HG03432 (cell line): ENCODE data around the gene ARHGAP30.
"Not testable (repeated sequence)": the region's sequence is repeated elsewhere in the genome, so short reads cannot be mapped to it uniquely, and the experiment has no call there.

ENCODE experiments used
- ATAC-seq: cut with Tn5 transposase; IDR thresholded peaks from one replicate; pipeline ENCODE4 v1.9.1; 2021; ENCODE audit warnings: mild to moderate bottlenecking, moderate library complexity; ENCODE audit not compliant: unreplicated experiment

Gene ARHGAP30, protein sequence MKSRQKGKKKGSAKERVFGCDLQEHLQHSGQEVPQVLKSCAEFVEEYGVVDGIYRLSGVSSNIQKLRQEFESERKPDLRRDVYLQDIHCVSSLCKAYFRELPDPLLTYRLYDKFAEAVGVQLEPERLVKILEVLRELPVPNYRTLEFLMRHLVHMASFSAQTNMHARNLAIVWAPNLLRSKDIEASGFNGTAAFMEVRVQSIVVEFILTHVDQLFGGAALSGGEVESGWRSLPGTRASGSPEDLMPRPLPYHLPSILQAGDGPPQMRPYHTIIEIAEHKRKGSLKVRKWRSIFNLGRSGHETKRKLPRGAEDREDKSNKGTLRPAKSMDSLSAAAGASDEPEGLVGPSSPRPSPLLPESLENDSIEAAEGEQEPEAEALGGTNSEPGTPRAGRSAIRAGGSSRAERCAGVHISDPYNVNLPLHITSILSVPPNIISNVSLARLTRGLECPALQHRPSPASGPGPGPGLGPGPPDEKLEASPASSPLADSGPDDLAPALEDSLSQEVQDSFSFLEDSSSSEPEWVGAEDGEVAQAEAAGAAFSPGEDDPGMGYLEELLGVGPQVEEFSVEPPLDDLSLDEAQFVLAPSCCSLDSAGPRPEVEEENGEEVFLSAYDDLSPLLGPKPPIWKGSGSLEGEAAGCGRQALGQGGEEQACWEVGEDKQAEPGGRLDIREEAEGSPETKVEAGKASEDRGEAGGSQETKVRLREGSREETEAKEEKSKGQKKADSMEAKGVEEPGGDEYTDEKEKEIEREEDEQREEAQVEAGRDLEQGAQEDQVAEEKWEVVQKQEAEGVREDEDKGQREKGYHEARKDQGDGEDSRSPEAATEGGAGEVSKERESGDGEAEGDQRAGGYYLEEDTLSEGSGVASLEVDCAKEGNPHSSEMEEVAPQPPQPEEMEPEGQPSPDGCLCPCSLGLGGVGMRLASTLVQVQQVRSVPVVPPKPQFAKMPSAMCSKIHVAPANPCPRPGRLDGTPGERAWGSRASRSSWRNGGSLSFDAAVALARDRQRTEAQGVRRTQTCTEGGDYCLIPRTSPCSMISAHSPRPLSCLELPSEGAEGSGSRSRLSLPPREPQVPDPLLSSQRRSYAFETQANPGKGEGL

DNA sequence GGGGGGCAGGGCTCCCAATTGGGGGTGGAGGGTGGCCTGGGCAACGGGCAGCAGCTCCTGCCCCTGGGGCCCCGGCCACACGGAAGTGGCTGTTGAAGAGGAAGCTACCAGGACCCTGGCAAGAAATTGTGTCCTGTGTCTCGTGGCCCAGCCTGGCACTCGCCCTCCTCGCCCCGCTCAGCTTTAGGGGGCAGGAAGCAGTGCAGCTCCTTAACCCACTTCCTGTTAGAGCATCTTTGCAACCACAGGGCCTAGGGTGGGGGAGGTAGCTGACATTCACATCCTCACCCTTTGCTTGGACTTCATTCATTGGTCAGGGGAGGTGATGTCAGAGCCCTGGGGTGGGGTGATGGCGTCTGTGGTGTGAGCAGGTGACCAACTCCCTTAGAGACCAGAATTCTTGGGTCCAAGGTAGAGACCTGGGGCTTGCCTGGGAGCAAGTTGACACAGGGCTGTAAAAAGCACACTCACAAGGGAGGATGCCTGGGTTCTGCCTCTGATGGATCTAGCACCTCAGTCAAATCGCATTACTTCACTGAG, at the start of gene ARHGAP30:
Gene ARHGAP30, minus strand, starts transcription at position 161 of the 540 bp plus-strand sequence. CDS start 267 bp downstream, outside the sequence.
- ATAC-seq, result peak; percentile 89

DNA sequence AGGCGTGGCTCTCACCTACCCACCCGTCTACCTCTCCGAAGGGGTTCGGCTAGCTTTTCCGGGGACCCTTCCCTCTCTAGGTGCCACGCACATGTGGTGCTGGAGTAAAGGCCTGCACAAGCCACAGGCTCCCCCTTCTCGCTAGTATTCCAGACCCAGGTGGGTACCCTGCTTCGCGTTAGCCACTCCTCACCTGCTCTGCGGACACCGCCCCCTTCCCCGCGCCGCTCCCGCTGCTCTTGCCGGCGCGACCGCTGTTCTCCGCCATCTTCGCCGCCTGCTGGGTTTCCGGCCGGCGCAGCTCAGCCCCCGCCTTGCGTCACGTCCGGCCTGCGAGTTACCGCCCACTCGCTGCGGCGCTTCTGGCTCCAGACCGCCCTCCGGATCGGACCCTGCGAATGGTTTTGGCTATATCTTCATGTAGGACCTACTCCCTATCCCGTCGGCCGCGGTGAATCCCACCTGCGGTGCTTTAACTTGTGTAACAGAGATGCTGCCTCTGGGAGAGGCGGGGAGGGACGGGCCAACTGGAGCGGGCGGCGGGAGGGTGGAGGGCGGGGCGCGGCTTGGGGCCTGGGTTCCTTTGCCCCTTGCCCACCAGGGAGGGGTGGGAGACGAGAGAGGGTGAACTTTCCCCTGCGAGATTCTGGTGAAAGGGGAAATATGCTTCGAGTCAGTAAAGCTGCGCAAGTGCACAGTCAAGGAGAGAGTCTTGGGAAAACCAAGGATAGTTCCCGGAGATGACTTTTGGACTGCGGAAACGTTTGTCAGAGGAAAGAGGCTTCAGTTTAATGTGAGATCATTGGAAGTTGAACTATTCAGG, 48.3 kb upstream of the ARHGAP30 start, which contains the start of the genes NIT1 and PFDN2:
Gene NIT1, plus strand, starts transcription at position 347 of the 823 bp plus-strand sequence. Its CDS starts 72 bp downstream, at position 419.
Gene PFDN2, minus strand, starts transcription at position 279 of the 823 bp plus-strand sequence. Its CDS starts 11 bp downstream, at position 268.
- peak; percentile 86 for ATAC-seq

DNA sequence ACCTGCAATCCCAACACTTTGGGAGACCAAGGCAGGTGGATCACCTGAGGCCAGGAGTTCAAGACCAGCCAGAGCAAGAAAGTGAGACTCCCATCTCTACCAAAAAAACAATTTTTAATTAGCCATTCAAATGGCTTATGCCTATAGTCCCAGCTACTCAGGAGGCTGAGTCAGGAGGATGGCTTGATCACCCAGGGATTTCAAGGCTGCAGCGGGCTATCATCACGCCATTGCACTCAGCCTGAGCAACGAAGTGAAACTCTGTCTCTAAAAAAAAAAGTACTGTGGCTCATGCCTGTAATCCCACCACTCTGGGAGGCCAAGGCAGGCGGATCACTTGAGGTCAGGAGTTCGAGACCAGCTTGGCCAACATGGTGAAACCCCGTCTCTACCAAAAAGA, 46.3 kb upstream of the ARHGAP30 start:
- not testable (repeated sequence) for ATAC-seq

DNA sequence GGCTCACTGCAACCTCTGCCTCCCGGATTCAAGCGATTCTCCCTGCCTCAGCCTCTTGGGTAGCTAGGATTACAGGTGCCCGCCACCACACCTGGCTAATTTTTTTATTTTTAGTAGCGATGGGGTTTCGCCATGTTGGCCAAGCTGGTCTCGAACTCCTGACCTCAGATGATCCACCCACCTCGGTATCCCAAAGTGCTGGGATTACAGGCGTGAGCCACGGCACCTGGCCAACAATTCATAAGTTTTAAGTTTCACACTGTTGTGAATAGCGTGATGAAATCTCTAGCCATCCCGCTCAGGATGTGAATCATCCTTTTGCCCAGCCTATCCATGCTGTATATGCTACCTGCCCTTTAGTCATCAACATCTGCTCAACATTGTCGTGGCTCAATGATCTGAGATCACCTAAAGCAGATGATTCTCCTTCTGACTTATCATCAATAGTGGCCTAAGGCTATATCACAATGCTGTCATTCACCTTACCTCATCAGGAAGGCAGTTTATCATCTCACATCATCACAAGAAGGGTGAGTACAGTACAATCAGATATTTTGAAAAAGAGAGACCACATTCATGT, 45.5 kb upstream of the ARHGAP30 start:
- no peak for ATAC-seq

DNA sequence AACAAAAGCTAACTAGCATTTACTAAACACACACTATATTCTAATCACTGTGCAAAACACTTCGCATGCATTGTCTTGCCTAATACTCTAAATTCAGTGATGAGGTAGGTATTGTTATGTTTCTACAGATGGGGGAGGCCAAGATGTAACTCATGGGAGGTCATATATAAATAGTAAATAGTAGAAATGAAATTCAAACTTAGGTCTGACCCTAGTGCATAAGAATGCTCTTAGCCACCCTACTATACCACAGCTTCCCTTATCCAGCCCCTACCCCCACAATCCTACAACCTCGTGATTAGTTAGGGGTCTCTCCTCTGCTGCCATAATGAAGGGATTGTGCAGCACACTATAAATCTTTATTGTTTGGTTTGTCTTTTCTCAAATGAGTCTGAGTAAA, 44.9 kb upstream of the ARHGAP30 start:
- no peak for ATAC-seq

DNA sequence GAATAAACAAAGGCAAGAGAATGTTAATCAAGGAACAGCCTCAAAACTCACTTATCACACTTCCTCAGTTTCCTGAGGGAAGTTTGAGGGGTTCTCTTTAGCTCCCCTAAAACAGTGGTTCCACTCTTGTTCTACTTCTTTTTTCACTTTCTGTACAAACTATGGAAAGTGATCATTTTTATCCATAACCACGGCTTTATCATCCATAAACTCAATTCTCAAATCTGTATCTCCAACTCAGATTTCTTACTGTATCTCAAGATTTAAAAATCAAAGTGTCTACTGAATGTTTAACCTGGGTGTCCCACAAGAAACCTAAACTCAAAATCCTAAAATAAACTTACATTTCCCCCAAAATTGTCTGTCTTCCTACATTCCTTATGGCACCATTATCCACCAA, 44.2 kb upstream of the ARHGAP30 start:
- ATAC-seq, result no peak

DNA sequence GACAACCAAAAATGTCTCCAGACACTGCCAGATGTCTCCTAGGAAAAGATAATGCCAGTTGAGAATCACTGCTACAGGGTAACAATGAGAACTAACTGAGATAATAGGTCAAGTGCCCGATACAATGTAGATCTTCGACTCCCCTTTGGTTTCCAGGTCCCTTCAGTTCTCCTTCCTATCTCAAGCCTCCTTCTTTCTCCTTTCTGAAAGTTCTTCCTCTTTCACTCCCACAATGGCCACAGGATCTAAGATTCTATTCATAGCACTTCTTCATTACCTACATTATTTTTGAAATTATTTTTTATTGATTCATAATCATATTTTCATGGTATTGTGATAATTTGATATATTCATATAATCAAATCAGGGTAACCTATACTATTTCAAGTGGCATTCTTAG, 41.8 kb upstream of the ARHGAP30 start:
- ATAC-seq, result no peak

DNA sequence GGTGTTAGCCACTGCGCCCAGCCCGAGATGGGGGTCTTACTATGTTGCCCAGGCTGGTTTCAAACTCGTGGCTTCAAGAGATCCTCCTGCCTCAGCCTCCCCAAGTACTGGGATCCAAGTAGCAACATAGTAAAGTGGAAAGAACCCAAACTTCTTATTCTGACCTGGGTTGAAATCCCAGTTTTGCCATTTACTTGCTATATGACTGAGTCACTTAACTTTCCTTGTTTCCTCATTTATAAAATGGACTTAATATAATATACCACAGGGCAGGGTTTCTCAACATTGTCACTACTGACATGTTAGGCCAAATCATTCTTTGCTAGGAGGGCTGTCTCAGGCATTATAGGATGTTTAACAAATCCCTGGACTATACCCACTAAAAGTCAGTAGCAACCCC, 41.4 kb upstream of the ARHGAP30 start:
- no peak for ATAC-seq

DNA sequence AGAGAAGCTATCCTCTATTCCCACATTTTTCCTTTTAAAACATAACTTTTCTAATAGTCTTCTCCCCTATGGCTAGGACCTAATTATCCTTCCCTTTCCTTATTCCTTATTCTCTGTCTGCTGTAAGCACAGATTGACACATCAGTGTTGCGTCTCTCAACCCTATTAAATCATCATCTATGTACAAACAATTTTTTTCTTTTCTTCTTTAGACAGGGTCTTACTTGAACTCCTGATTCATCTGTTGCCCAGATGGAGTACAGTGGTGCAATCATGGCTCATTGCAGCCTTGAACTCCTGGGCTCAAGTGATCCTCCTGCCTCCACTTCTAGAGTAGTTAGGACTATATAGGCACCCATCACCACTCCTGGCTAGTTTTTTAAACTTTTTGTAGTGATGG, 36.7 kb upstream of the ARHGAP30 start:
- no peak for ATAC-seq

DNA sequence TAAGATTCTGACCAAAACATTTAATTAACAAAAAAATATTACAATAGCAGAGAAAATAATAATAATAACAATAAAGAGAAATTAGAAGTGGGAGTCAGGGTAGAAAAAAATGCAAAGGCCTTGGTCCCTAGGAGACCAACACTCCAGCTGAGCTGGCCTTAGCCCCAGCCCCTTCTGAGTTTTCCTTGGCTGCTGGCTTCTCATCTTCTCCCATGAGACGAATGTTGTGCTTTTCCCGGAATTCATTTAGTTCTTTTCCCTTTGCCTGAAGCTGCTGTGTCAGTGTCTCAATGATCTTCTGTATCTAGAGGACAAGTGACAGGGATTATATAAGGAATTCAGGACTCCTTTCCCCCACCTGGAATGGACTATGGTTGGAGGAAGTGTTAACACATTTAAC, 30.9 kb upstream of the ARHGAP30 start:
- no peak for ATAC-seq

DNA sequence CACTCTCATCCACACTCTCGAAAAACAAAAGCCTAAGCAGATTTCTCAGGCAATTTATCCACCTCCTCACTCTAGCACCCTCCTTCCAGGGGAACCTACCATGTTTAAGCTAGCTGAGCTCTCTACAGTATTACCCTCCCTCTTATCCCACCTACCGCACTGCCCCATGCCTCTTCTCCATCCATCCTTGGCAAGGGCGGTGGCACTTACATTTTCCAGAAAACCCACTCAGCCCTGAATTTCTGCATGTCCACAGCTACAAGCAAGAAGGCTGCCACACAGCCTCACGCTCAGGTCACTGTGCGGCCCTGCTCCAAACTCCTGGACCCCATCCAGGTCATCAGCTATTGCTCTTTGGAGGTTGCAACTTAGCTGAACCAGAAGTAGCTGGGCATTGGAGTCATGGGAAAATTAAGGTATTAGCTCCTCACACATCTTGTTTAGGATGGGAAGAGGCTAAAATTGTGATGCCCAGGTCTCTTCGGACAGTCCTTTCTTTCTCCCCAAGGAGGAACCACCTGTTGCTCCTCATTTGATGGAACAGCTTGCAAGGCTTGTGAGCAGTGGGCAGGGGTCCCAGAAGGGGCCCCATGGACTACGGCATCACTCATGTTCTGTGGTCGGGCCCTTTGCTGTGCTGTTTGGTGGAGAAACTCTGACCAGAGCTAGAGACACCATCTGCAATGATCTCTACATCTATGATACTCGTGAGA, 29.6 kb upstream of the ARHGAP30 start:
- no peak for ATAC-seq

DNA sequence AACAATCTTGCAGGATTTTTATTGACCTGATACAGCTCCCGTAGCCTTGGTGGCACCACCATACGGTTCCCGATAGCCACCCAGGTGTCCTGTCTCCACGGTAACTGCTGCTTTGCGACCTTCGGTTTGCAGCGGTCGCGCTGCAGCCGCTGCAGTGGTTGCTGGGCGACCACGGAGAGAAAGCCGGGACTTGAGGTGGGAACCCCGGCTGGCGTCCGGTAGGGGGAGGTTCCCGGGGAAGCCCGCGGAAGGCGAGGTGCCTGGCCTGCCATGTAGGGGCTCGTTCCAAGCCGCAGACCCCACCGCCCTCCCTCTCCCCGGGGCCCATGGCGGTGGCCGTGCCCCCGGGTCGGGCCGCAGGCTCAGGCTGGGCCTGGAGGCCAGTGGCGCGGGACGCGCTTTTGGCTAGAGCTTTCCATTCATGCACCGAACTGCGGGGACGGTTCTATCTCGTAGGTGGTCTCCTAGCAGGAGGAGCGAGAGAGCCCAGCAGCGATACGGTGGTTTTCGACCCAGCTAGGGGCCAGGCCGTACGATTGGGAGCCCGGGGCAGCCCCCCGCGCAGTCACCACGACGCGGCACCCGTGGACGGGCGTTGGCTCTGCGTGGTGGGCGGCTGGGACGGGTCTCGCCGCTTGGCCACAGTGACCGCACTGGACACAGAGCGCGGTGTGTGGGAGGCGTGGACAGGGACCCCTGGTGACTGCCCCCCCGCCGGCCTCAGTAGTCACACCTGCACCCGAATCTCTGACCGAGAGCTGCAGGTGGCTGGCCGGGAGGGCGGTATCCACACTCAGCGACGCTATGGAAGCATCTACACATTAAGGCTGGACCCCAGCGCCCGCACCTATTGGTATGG, 28.7 kb upstream of the ARHGAP30 start, which contains the start of gene KLHDC9:
Gene KLHDC9, plus strand, starts transcription at position 152 of the 859 bp plus-strand sequence. Its CDS starts 175 bp downstream, at position 327.
- peak; percentile 80 for ATAC-seq

DNA sequence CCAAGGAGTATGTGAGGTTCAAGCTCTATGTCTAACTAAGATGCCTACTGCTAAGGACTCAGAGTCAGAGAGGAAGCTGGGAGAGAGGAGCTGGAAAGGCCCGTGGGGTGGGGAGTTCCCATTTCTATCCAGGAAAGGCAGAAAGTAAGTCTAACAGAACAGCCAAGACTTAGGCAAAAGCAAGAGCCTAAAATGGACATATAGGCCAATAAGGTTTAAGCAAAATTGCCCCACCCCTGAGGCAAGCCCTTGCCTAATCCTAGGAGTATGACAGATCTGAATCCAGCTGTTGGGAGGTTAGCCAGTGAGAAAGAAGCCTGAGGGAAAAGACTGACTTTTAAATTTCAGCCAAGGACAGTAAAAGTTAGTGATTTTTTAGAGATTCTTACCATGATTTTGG, 26.8 kb upstream of the ARHGAP30 start:
- no peak for ATAC-seq

DNA sequence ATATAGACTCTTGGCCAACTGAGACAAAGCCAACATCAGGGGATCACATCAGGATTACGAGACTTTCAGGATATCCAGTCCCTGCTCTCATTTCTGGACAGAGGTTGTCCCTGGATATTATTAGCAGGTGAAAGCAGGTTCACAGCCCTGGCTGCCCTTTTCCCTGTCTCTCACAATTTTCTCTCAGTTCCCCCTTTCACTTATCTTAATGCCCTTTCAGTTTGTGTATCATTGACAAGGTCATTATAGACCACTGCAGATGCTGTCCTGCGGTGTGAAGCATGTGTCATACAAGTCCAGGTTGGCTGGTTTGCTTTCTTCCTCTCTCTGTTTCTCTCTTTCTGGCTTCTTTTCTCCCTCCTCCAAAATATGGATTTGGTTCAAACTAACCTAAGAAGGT, 26.3 kb upstream of the ARHGAP30 start:
- ATAC-seq, result peak; percentile 46

DNA sequence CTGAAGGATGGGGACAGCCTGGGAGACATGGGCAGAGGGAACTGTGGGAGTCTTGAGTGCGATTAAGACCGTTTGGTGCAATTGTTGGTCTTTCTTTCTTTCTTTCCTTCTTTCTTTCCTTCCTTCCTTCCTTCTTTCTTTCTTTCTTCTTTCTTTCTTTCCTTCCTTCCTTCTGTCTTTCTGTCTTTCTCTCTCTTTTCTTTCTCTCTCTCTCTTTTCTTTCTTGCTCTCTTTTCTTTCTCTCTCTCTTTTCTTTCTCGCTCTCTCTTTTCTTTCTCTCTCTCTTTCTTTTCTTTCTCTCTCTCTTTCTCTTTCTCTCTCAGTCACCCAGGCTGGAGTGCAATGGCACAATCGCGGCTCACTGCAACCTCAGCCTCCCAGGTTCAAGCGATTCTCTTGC, 25.5 kb upstream of the ARHGAP30 start:
- ATAC-seq, result no peak

DNA sequence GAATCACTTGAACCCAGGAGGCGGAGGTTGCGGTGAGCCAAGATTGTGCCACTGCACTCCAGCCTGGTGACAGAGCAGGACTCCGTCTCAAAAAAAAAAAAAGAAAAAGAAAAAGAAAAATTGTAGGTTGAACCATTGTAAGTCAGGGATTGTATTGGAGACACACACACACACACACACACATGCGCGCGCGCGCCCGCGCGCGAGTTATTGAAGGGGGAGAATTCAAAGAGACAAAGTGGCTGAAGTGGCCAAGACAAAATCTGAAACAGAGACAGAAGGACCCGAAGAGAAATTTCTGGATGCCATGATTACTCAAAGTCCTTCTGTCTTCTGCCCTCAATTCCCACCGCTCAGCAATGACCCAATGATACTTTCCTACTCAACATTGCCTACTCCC, 24.8 kb upstream of the ARHGAP30 start:
- no peak for ATAC-seq

DNA sequence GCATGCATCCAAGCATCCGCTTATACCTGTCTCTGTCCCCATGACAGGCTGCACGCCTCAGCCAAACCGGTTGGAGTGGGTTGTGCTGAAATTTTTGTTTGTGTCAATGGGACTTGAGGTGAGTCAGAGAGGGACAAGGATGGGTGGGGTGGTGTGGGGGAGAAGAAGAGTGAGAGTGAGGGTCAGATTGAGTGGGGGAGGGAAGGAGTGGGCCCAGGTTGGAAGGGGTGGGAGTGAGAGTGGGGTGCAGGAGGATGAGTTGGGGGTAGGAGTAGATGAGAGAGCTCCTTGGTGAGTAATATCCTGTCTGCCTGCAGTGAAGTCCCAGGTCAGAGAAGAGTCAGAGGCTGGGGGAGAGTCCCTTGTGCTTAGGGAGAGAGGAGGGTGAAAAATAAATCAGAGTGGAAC, 22.9 kb upstream of the ARHGAP30 start:
- ATAC-seq, result peak; percentile 41
